GM21390 (cell line): Measurements from ENCODE around the gene MKRN2OS.

Experiments used
- ATAC-seq: cut with Tn5 transposase; IDR thresholded peaks from one replicate; pipeline ENCODE4 v1.9.1; 2021; ENCODE audit not compliant: unreplicated experiment

The MKRN2OS gene, protein sequence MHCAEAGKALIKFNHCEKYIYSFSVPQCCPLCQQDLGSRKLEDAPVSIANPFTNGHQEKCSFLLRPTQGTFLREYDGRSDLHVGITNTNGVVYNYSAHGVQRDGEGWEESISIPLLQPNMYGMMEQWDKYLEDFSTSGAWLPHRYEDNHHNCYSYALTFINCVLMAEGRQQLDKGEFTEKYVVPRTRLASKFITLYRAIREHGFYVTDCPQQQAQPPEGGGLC

DNA sequence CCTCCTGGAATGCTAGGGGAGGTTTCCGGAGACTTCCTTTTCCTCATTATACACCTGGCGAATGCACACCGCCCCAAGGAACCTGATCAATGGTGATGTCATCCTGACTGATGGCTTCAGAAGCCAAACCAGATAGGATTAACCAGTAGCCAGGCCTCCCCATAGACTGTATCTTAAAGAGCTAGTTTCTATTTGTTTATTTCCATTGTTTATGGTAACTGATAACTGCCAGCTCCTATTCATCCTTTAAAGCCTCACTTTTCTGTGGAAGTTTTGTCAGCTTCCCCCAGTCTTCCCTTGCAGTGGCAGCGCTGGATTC is at the start of gene MKRN2OS:
Gene MKRN2OS (minus strand): TSS at position 27 of the 319 bp plus-strand sequence. CDS start 35 bp downstream, outside the sequence.
- ATAC-seq, result no peak

GRCh38 chr3:12593473-12593872 is 48.2 kb upstream of the MKRN2OS start:
- ATAC-seq, result no peak

DNA sequence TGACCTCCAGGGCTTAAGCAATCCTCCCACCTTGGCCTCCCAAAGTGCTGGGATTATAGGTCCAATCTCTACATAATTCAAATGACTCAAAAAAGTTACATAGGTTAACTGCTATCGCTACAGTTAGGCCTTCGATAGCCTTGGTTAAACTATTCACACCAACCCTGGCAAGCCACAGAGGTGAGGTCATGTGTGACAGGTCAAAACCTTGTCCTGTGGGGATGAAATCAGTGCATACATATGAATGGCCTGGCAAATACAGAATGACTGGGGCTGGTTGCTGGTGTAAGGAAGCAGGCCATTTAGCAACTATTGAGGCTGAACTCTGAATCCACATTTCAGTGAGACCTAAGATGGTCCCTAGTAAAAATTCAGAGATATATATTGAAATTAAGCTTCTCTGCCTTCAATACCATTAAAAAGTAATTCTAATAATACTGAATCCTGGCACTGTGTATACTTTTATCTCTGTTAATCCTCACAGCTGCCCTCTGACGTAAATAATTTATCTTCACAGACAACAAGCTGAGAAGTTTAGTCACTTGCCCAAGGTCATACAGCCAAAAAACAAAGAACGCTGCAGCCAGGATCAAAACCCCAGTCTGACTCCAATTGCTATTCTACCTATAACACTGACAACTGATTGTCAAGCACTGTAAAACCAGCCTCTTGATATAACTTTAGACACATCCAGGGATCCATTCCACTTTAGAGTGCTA is 46.9 kb upstream of the MKRN2OS start:
- ATAC-seq, result no peak

DNA sequence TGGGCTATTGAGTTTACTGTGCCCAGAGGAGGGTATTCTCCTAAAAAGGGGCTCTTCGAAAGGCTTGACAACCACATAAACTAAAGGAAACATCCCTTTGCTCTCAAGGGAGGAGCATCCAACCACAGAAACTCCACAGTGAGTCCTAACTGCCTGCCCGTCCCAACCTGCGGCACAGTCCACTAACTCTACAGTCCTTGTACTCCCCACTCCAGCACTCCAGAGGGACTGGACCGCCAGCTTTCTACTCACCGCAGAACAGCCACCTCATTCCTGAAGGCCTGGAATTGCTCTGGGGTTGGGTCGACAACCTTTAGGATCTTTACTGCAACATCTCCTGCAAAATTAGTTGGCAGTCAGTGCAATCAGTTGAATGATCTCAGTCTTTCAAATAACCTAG is 46.2 kb upstream of the MKRN2OS start:
- no peak for ATAC-seq

GRCh38 chr3:12590096-12590495 is 44.8 kb upstream of the MKRN2OS start:
- ATAC-seq, result no peak

DNA sequence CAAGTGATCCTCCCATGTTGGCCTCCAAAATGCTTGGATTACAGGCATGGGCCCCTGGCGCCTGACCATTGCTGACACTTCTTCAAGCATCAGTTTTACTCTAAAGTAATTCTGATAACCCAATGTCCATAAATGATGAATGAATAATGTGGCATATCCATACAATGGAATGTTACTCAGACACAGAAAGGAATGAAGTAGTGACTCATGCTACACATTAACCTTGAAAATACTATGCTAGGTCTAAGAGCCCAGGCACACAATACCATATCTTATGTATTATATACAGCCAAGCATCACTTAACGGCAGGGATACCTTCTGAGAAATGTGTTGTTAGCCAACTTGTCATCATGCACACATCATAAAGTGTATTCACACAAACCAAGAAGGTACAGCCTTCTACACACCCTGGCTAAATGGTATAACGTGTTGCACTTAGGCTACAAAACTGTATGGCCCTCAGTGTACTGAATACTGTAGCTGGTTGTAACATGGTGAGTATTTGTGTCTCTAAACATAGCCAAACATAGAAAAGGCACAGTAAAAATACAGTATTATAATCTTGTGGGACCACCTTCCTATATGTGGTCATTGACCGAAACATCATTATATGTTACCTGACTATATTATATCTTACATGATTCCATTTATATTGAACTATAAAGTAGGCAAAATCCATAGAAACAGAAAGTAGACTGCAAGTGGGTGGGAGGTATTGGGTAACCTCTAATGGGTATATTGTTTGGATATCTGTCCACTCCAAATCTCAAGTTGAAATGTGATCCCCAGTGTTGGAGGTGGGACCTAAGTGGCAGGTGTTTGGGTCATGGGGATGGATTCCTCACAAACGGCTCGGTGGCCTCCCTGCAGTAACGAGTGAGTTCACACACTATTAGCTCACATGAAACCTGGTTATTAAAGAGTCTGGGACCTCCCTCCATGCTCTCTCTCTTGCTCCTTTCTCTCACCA is 43.0 kb upstream of the MKRN2OS start:
- ATAC-seq, result no peak

GRCh38 chr3:12586403-12586802 is 41.1 kb upstream of the MKRN2OS start:
- no peak for ATAC-seq

GRCh38 chr3:12585970-12586369 is 40.7 kb upstream of the MKRN2OS start:
- no peak for ATAC-seq

DNA sequence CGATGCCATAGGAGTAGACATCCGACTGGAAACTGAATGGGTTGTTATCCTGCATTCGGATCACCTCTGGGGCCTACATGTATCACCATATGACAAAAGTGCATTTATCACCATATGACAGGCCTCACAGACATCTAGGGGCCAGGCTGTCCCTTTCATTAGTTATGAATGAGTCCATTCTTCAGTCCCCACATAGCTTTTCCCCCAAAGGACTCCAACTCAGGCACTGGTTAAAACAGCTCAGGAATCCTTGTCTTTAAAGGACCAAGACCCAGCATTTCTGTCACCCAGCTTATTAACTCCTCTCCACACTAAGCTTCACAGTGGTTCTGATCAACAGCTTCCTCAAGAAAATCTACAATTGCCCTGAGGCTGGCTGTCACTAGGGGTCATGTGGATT is 39.9 kb upstream of the MKRN2OS start:
- no peak for ATAC-seq

- no peak for ATAC-seq
These were observed 38.8 kb upstream of the MKRN2OS start for GRCh38 chr3:12584083-12584482.

DNA sequence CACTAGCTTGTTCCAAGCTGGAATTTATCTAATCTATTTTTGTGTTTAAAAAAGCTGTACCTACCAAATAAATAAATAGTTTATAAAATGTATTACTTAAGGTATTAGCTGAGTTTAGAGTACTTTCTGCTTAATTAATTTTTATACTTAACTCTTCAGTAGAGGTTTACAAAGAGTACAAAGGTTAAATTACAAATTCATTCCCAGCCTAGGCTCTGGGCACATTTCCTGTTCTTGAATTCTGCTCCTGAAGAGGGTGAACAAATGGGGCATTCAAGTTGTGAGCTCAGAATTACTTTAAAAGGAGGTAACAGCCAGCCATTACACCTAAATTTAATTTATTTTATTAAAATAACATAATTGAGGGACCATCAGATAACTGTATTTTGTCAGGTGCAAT is 38.0 kb upstream of the MKRN2OS start:
- no peak for ATAC-seq

DNA sequence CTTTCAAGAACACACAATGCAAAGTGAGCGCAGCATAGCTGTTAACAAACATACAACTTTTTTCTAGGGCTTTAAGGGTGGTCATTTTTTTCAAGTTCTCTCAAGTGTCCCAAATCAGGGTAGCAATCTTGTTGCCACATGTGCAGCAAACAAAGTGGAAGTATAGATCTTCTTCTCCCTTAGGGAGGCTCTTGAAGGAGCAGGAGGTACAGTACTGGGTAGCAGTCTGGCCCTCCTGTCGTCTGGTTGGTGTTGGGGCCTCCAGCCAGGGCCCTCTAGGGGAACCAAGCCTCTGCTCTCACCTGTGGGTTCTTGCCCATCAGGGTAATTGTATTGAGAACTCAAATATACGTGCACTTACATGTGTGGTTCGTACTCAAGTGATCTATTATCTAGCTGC is 37.4 kb upstream of the MKRN2OS start:
- ATAC-seq, result no peak

- ATAC-seq, result no peak
These were observed 34.6 kb upstream of the MKRN2OS start for GRCh38 chr3:12579905-12580304.

DNA sequence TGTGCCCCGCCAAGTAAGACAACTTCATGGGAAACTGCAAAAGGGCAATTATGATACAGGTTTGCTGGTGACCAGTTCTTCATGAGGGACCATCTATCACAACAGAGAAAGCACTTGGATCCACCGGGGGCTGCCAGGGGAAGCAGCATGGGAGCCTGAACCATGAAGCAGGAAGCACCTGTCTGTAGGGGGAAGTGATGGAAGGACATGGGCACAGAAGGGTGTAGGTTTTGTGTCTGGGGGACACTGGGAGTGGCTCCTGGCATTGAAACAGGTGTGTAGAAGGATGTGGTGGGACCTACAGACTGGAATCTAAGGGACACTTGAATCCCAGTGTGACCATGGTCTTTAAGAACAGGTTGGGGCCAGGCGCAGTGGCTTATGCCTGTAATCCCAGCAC is 34.2 kb upstream of the MKRN2OS start:
- no peak for ATAC-seq

DNA sequence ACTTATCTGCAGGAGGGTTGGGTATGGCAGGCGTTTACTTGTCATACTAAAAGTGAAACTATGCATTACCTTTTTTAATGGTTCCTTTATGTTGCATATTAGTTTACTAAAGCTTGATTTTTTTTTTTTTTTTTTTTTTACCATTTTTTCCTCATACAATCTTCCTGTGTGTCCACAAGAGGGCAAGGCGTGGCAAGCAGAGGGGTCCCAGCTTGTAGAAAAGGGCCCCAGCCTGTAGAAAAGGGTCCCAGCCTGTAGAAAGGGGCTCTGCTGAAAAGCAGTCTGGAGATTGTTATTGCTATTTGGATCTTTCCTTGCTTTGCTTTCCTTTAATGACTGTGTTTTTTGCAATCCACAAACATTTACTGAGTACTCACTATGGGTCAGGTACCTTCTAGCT is 33.4 kb upstream of the MKRN2OS start:
- ATAC-seq, result no peak

DNA sequence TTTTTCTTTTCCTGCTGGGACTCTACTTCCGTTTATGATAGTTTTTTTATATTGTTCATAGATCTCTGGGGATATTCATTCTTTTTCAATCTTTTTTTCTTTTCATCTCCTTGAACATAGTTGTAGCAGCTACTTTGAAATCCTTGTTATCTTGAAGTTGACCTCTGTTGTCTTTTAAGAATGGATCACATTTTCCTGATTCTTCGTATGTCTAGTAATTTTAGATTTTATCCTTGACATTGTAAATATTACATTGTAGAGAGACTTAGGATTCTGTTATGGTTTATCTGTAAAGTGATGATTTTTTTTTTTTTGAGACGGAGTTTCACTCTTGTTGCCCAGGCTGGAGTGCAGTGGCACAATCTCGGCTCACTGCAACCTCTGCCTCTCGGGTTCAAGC is 32.1 kb upstream of the MKRN2OS start:
- no peak for ATAC-seq

DNA sequence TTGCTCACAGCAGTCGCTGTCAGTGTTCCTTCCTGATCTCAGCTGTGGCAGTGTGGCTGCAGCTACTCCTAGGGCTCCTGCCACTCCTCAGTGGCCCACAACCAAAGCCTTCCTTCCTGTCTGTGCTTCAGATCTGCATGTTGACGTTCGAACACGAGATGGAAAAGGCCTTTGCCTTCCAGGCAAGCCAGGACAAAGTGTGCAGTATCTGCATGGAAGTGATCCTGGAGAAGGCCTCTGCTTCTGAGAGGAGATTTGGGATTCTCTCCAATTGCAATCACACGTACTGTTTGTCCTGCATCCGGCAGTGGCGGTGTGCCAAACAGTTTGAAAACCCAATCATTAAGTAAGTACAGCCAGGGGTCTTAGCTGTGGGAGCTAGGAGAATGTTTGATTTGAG is 29.4 kb upstream of the MKRN2OS start:
- no peak for ATAC-seq

DNA sequence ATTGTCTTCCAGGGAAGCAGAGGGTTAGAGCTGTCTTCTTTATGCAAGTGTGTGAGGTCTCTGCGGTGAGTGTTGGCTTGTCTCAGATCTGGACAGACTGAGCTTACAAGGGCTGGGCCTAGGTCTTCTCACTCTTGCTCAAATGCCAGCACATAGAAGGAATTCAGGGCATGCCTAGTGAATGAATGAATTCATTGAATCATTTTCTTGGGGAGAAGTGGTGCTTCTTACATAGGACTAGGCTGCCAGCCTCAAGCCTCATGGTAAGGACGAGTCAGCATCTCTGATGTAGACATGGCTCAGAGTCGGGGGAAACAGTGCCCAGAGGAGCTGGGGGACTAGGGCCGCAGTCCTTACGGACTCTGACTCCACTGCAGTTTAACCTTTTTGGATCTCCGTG is 28.8 kb upstream of the MKRN2OS start:
- ATAC-seq, result no peak

DNA sequence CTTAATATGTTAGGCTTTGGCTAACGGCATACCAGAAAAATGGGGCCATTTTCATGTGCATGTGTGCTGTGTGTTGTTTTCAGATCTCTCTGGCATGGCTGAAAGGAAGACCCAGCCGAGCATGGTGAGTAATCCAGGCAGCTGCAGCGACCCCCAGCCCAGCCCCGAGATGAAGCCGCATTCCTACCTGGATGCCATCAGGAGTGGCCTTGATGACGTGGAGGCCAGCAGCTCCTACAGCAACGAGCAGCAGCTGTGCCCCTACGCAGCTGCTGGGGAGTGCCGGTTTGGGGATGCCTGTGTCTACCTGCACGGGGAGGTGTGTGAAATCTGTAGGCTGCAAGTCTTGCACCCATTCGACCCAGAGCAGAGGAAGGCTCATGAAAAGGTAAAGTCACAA is 26.7 kb upstream of the MKRN2OS start:
- ATAC-seq, result no peak

- no peak for ATAC-seq
These were observed 24.5 kb upstream of the MKRN2OS start for GRCh38 chr3:12569836-12570235.

DNA sequence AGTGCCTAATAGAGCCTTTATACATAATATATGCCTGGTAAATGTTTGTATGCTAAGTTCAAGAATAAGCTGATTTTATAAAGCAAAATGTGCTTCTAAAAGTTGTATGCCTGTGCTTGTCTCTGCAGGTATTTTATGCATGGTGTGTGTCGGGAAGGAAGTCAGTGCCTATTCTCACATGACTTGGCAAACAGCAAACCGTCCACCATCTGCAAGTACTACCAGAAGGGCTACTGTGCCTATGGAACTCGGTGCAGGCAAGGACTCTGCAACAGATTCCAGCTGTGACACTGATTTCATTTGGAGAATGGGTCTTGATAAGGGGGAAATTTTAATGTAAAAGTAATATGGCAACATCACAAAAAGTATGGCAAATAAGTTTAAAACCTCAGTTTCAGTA is 23.4 kb upstream of the MKRN2OS start:
- no peak for ATAC-seq

- ATAC-seq, result no peak
These were observed 21.7 kb upstream of the MKRN2OS start for GRCh38 chr3:12566976-12567375.
